ENCODE results near the gene UTS2R.
A peak's percentile ranks its signal among the peaks of the same experiment; 100 is the strongest.

DNA sequence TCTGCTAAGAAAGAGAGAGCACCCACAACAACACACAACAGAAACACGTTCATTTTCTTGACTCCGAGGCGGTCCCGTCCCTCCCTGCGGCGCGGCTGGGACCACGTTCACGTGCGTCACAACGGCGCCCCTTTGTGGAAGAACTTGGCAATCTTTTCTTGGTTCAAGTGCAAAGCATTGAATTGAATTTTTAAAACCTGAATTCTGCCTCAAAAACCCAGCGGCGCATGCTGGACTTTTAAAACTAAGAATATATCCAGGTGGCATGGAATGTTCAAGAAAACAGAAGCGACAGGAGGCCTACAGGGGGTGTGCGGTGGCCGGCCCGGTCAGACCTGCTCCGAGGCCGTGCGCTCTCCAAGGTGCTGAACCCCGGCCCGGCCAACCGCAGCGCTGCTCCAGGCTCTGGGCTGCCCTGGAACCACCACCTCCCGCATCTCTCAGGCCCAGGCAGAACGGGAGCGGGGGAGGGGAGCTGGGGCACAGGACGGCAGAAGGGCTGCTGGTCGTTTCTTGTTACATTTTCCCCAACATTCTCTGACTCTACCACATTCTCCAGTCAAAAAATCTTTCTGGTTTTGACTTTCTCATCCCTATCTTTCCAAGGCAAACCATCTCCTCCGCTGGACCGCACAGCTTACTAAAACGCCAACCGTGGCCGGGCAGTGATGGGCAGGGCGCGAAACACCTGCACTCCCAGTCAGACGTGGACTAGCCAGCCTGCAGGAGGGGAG, 43.1 kb downstream of the UTS2R start:
- TF ChIP-seq POLR2A (IDR thresholded peaks at IDR 0.05) (no peak), CTCF (IDR thresholded peaks at IDR 0.05 in 4 of 5, conservative IDR thresholded peaks at IDR 0.05 in 1 of 5) (peak; percentile 74 to 86 (median 79))
